ENCODE measurements around the gene FBXO38.

- TF ChIP-seq POLR2AphosphoS5 (IDR thresholded peaks at IDR 0.05) (no peak), CTCF (IDR thresholded peaks at IDR 0.05) (no peak), POLR2A (IDR thresholded peaks at IDR 0.05) (no peak)
Observed at GRCh38 chr5:148484651-148485050, 100.9 kb downstream of the FBXO38 start.
